ENCODE data around the gene ACTL8.

ACTL8 gene

DNA sequence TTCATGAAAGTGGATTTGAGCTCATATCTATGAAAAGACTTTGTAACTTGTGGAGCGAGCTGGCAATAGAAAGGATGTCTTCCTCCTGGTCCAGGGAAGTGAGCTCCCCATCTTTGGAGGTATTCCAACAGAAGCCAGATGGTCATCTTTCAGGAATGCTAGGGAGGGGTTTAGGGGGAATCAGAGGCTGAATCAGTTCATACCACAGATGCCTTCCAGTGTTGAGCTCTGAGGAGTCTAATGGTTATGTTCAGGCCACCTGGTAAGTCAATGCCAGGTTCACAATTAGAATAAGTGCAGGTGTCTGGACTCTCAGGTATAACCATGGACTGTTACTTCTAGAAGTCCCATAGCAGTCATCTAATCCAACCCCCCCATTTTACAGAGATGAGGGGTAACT lies 119.1 kb downstream of the ACTL8 start:
- no peak for TF ChIP-seq TAF1 (IDR thresholded peaks at IDR 0.05; ENCODE audit: low read depth)
- TF ChIP-seq ZBTB7A (IDR thresholded peaks at IDR 0.05; ENCODE audit: low read depth): no peak
- TF ChIP-seq TCF12 (IDR thresholded peaks at IDR 0.05; ENCODE audit: low read depth): no peak
- TF ChIP-seq YY1 (IDR thresholded peaks at IDR 0.05; ENCODE audit: low read depth): no peak
- TF ChIP-seq REST (IDR thresholded peaks at IDR 0.05; ENCODE audit: low read depth): no peak
- no peak for TF ChIP-seq EGR1 (IDR thresholded peaks at IDR 0.05)
- TF ChIP-seq, protein P1, sequence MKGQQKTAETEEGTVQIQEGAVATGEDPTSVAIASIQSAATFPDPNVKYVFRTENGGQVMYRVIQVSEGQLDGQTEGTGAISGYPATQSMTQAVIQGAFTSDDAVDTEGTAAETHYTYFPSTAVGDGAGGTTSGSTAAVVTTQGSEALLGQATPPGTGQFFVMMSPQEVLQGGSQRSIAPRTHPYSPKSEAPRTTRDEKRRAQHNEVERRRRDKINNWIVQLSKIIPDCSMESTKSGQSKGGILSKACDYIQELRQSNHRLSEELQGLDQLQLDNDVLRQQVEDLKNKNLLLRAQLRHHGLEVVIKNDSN (IDR thresholded peaks at IDR 0.05): no peak
- no peak for TF ChIP-seq EP300 (IDR thresholded peaks at IDR 0.05; ENCODE audit: borderline replicate concordance)

DNA sequence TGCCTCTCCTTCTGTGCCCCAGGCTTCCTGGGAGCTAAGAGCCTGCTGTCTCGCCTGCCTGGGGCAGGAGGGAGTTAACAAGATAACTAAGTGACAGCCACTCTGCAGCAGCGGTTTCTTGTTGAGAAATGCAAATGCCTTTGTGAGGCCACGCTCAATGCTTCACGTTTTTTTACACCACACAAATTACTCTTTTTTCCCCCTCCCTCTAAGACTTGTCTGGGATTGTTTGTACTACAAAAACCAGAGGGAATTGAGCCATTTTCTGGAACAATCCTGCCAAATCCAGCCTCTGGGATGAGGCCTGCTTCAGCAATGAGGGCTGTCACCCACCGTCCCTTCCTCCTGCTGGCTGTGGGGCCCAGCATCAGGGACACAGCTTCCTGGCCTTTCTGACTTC lies 119.6 kb downstream of the ACTL8 start:
- TF ChIP-seq EGR1 (IDR thresholded peaks at IDR 0.05): no peak
- no peak for TF ChIP-seq REST (IDR thresholded peaks at IDR 0.05; ENCODE audit: low read depth)
- no peak for TF ChIP-seq TAF1 (IDR thresholded peaks at IDR 0.05; ENCODE audit: low read depth)
- no peak for TF ChIP-seq TEAD4 (IDR thresholded peaks at IDR 0.05)

- TF ChIP-seq YY1 (IDR thresholded peaks at IDR 0.05; ENCODE audit: low read depth): no peak
- no peak for TF ChIP-seq FOXM1 (IDR thresholded peaks at IDR 0.05; ENCODE audit: borderline replicate concordance, low read depth)
- no peak for TF ChIP-seq CREB1 (IDR thresholded peaks at IDR 0.05; ENCODE audit: low read depth)
- no peak for TF ChIP-seq NFIC (IDR thresholded peaks at IDR 0.05)
Measured at GRCh38 chr1:17875171-17875881, 120.2 kb downstream of the ACTL8 start.

DNA sequence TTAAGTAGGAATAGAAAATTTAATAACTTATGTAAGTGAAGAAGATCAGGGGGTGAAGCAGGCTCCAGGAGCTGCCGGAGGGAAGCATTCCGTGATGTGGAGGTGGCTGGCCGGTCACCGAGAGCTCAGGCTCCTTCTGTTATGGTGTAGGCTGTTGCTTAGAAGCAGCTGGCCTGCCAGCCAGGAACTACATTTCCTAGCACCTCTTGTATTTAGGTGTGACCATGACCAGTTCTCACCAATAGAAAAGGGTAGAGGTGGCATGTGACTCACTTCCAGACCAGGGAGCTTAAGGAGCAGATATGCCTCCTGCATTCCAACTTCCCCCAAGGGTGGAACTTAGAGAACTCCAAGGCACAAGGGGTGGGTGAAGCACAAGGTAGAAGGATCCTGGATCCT lies 120.7 kb downstream of the ACTL8 start:
- no peak for TF ChIP-seq CREB1 (IDR thresholded peaks at IDR 0.05; ENCODE audit: low read depth)
- no peak for TF ChIP-seq EGR1 (IDR thresholded peaks at IDR 0.05)
- TF ChIP-seq TAF1 (IDR thresholded peaks at IDR 0.05; ENCODE audit: low read depth): no peak
- TF ChIP-seq ZBTB7A (IDR thresholded peaks at IDR 0.05; ENCODE audit: low read depth): no peak
- TF ChIP-seq REST (IDR thresholded peaks at IDR 0.05; ENCODE audit: low read depth): no peak
- no peak for TF ChIP-seq RAD21 (IDR thresholded peaks at IDR 0.05; ENCODE audit: low read depth)
- TF ChIP-seq, protein P1 (IDR thresholded peaks at IDR 0.05): no peak
- TF ChIP-seq EP300 (IDR thresholded peaks at IDR 0.05; ENCODE audit: borderline replicate concordance): no peak
- TF ChIP-seq CEBPB (IDR thresholded peaks at IDR 0.05): no peak

Measured in Ishikawa (cell line).